ENCODE results near the gene WNT7B.
A peak's percentile ranks its signal among the peaks of the same experiment; 100 is the strongest.

Gene WNT7B

GRCh38 chr22:45904236-45904635 lies 72.7 kb downstream of the WNT7B start:
- H3K27me3 ChIP-seq (ENCODE audit: insufficient read depth, low read length) = no peaks in the 10 kb centered on the region
- H2AFZ ChIP-seq (ENCODE audit: low read length, unreplicated experiment) = no peak overlapping the region
- no peaks in the 10 kb centered on the region for H3K79me2 ChIP-seq (ENCODE audit: control insufficient read depth, insufficient read depth, low read length, unreplicated experiment)
- peaks cover 14% of the 10 kb centered on the region for H3K4me1 ChIP-seq (ENCODE audit: control insufficient read depth, insufficient read depth, low read length, unreplicated experiment)
- no peak overlapping the region for H3K27ac ChIP-seq (ENCODE audit: low read depth, low read length)
- H3K4me3 ChIP-seq (ENCODE audit: low read depth, low read length) = no peak overlapping the region
- no peaks in the 10 kb centered on the region for H3K36me3 ChIP-seq (ENCODE audit: insufficient read depth, low read length)

GRCh38 chr22:45903355-45904135 lies 73.4 kb downstream of the WNT7B start:
- Histone ChIP-seq H3K4me1 (ENCODE audit: control insufficient read depth, insufficient read depth, low read length, unreplicated experiment) (peaks cover 14% of the 10 kb centered on the region), H3K79me2 (ENCODE audit: control insufficient read depth, insufficient read depth, low read length, unreplicated experiment) (no peaks in the 10 kb centered on the region), H3K27me3 (ENCODE audit: insufficient read depth, low read length) (no peaks in the 10 kb centered on the region), H3K27ac (ENCODE audit: low read depth, low read length) (no peak overlapping the region), H2AFZ (ENCODE audit: low read length, unreplicated experiment) (no peak overlapping the region), H3K4me3 (ENCODE audit: low read depth, low read length) (peak overlapping the region; percentile 52; the same call in 1 of the 2 replicates), H3K36me3 (ENCODE audit: insufficient read depth, low read length) (no peaks in the 10 kb centered on the region)

GRCh38 chr22:45897736-45898135 lies 79.2 kb downstream of the WNT7B start:
- no peaks in the 10 kb centered on the region for H3K79me2 ChIP-seq (ENCODE audit: control insufficient read depth, insufficient read depth, low read length, unreplicated experiment)
- H2AFZ ChIP-seq (ENCODE audit: low read length, unreplicated experiment) = no peak overlapping the region
- no peak overlapping the region for H3K4me3 ChIP-seq (ENCODE audit: low read depth, low read length)
- no peaks in the 10 kb centered on the region for H3K27me3 ChIP-seq (ENCODE audit: insufficient read depth, low read length)
- no peaks in the 10 kb centered on the region for H3K36me3 ChIP-seq (ENCODE audit: insufficient read depth, low read length)
- H3K27ac ChIP-seq (ENCODE audit: low read depth, low read length) = no peak overlapping the region
- peaks cover under 1% of the 10 kb centered on the region for H3K4me1 ChIP-seq (ENCODE audit: control insufficient read depth, insufficient read depth, low read length, unreplicated experiment)

GRCh38 chr22:45896964-45897538 lies 79.9 kb downstream of the WNT7B start:
- no peak overlapping the region for H2AFZ ChIP-seq (ENCODE audit: low read length, unreplicated experiment)
- H3K4me3 ChIP-seq (ENCODE audit: low read depth, low read length) = no peak overlapping the region
- H3K27ac ChIP-seq (ENCODE audit: low read depth, low read length) = no peak overlapping the region
- H3K27me3 ChIP-seq (ENCODE audit: insufficient read depth, low read length) = no peaks in the 10 kb centered on the region
- H3K4me1 ChIP-seq (ENCODE audit: control insufficient read depth, insufficient read depth, low read length, unreplicated experiment) = no peaks in the 10 kb centered on the region
- H3K79me2 ChIP-seq (ENCODE audit: control insufficient read depth, insufficient read depth, low read length, unreplicated experiment) = no peaks in the 10 kb centered on the region
- H3K36me3 ChIP-seq (ENCODE audit: insufficient read depth, low read length) = no peaks in the 10 kb centered on the region

GRCh38 chr22:45896153-45896951 lies 80.6 kb downstream of the WNT7B start:
- Histone ChIP-seq H3K27ac (ENCODE audit: low read depth, low read length) (no peak overlapping the region), H3K27me3 (ENCODE audit: insufficient read depth, low read length) (no peaks in the 10 kb centered on the region), H3K79me2 (ENCODE audit: control insufficient read depth, insufficient read depth, low read length, unreplicated experiment) (no peaks in the 10 kb centered on the region), H2AFZ (ENCODE audit: low read length, unreplicated experiment) (no peak overlapping the region), H3K4me3 (ENCODE audit: low read depth, low read length) (no peak overlapping the region), H3K36me3 (ENCODE audit: insufficient read depth, low read length) (no peaks in the 10 kb centered on the region), H3K4me1 (ENCODE audit: control insufficient read depth, insufficient read depth, low read length, unreplicated experiment) (no peaks in the 10 kb centered on the region)

GRCh38 chr22:45895436-45896152 lies 81.4 kb downstream of the WNT7B start:
- Histone ChIP-seq H3K36me3 (ENCODE audit: insufficient read depth, low read length) (no peaks in the 10 kb centered on the region), H3K79me2 (ENCODE audit: control insufficient read depth, insufficient read depth, low read length, unreplicated experiment) (no peaks in the 10 kb centered on the region), H3K27me3 (ENCODE audit: insufficient read depth, low read length) (no peaks in the 10 kb centered on the region), H3K4me1 (ENCODE audit: control insufficient read depth, insufficient read depth, low read length, unreplicated experiment) (no peaks in the 10 kb centered on the region), H3K27ac (ENCODE audit: low read depth, low read length) (no peak overlapping the region), H3K4me3 (ENCODE audit: low read depth, low read length) (no peak overlapping the region), H2AFZ (ENCODE audit: low read length, unreplicated experiment) (no peak overlapping the region)

- no peaks in the 10 kb centered on the region for H3K27me3 ChIP-seq (ENCODE audit: insufficient read depth, low read length)
- H3K4me3 ChIP-seq (ENCODE audit: low read depth, low read length) = no peak overlapping the region
- no peaks in the 10 kb centered on the region for H3K36me3 ChIP-seq (ENCODE audit: insufficient read depth, low read length)
- H2AFZ ChIP-seq (ENCODE audit: low read length, unreplicated experiment) = no peak overlapping the region
- H3K27ac ChIP-seq (ENCODE audit: low read depth, low read length) = no peak overlapping the region
- no peaks in the 10 kb centered on the region for H3K79me2 ChIP-seq (ENCODE audit: control insufficient read depth, insufficient read depth, low read length, unreplicated experiment)
- no peaks in the 10 kb centered on the region for H3K4me1 ChIP-seq (ENCODE audit: control insufficient read depth, insufficient read depth, low read length, unreplicated experiment)
These were observed 83.4 kb downstream of the WNT7B start for GRCh38 chr22:45893516-45893915.

- Histone ChIP-seq H3K27ac (ENCODE audit: low read depth, low read length) (no peak overlapping the region), H3K79me2 (ENCODE audit: control insufficient read depth, insufficient read depth, low read length, unreplicated experiment) (no peaks in the 10 kb centered on the region), H2AFZ (ENCODE audit: low read length, unreplicated experiment) (no peak overlapping the region), H3K4me3 (ENCODE audit: low read depth, low read length) (no peak overlapping the region), H3K27me3 (ENCODE audit: insufficient read depth, low read length) (no peaks in the 10 kb centered on the region), H3K4me1 (ENCODE audit: control insufficient read depth, insufficient read depth, low read length, unreplicated experiment) (no peaks in the 10 kb centered on the region), H3K36me3 (ENCODE audit: insufficient read depth, low read length) (no peaks in the 10 kb centered on the region)
These were observed 84.1 kb downstream of the WNT7B start for GRCh38 chr22:45892681-45893461.

GRCh38 chr22:45891996-45892621 lies 84.9 kb downstream of the WNT7B start:
- Histone ChIP-seq H3K27me3 (ENCODE audit: insufficient read depth, low read length) (no peaks in the 10 kb centered on the region), H3K79me2 (ENCODE audit: control insufficient read depth, insufficient read depth, low read length, unreplicated experiment) (no peaks in the 10 kb centered on the region), H2AFZ (ENCODE audit: low read length, unreplicated experiment) (no peak overlapping the region), H3K36me3 (ENCODE audit: insufficient read depth, low read length) (no peaks in the 10 kb centered on the region), H3K4me1 (ENCODE audit: control insufficient read depth, insufficient read depth, low read length, unreplicated experiment) (no peaks in the 10 kb centered on the region), H3K27ac (ENCODE audit: low read depth, low read length) (no peak overlapping the region), H3K4me3 (ENCODE audit: low read depth, low read length) (no peak overlapping the region)

Data from ACC112 (cell line).